Measurements from ENCODE around the gene SMKR1. TPM values are rescaled to one million over a fixed set of nuclear protein-coding genes. Genes with fewer than 3 reads are reported as not detected.

SMKR1 gene
- total and polyA plus RNA-seq, 12 donors: 0.28 TPM; not detected in 11

- Histone ChIP-seq H3K36me3 (no peaks in the 10 kb centered on the region), H3K9me3 (no peaks in the 10 kb centered on the region), H3K27me3 (peaks cover 0 to 17% (median 0%) of the 10 kb centered on the region in 7 donors), H3K27ac (no peak overlapping the region), H3K4me3 (no peak overlapping the region), H3K4me1 (peaks cover 0 to 5% (median 0%) of the 10 kb centered on the region in 9 donors)
- 87 to 90% methylated on average over 13 of the region's 13 CpGs for WGBS, 2 donors
- DNase-seq: no peak
- no peak for ATAC-seq
- TF ChIP-seq CTCF (IDR thresholded peaks at IDR 0.05): no peak
- intact Hi-C loops (cut with DNase I): no loop called here
Measured at GRCh38 chr7:129550693-129551360, 48.5 kb downstream of the SMKR1 start.

GRCh38 chr7:129553899-129554461, 51.6 kb downstream of the SMKR1 start:
- H3K27me3 ChIP-seq: peaks cover 0 to 27% (median 9%) of the 10 kb centered on the region in 7 donors
- no peak overlapping the region for H3K27ac ChIP-seq
- peaks cover 0 to 5% (median 0%) of the 10 kb centered on the region in 9 donors for H3K4me1 ChIP-seq
- 43 to 49% methylated on average over 13 of the region's 13 CpGs for WGBS, 2 donors
- H3K4me3 ChIP-seq: no peak overlapping the region
- ATAC-seq: no peak
- no peaks in the 10 kb centered on the region for H3K9me3 ChIP-seq
- no peak for TF ChIP-seq CTCF (IDR thresholded peaks at IDR 0.05)
- H3K36me3 ChIP-seq: no peaks in the 10 kb centered on the region
- intact Hi-C loops (cut with DNase I): no loop called here
- DNase-seq: no peak

GRCh38 chr7:129556607-129557133, 54.3 kb downstream of the SMKR1 start:
- TF ChIP-seq CTCF (IDR thresholded peaks at IDR 0.05): no peak
- Histone ChIP-seq H3K36me3 (no peaks in the 10 kb centered on the region), H3K4me1 (peaks cover 0 to 11% (median 0%) of the 10 kb centered on the region in 9 donors), H3K9me3 (no peaks in the 10 kb centered on the region), H3K4me3 (no peak overlapping the region), H3K27me3 (peaks cover 0 to 38% (median 10%) of the 10 kb centered on the region in 7 donors), H3K27ac (no peak overlapping the region)
- ATAC-seq: no peak
- intact Hi-C loops (cut with DNase I): no loop called here
- DNase-seq: no peak
- WGBS, 2 donors: 31 to 33% methylated on average over 8 of the region's 8 CpGs

- Histone ChIP-seq H3K4me1 (peaks cover 0 to 18% (median 0%) of the 10 kb centered on the region in 9 donors), H3K4me3 (no peak overlapping the region), H3K9me3 (no peaks in the 10 kb centered on the region), H3K27me3 (peaks cover 0 to 38% (median 10%) of the 10 kb centered on the region in 7 donors), H3K27ac (no peak overlapping the region), H3K36me3 (no peaks in the 10 kb centered on the region)
- DNase-seq: no peak
- intact Hi-C loops (cut with DNase I): no loop called here
- ATAC-seq: no peak
- WGBS, 2 donors: 45 to 51% methylated on average over 11 of the region's 11 CpGs
- TF ChIP-seq CTCF (IDR thresholded peaks at IDR 0.05): no peak
Measured at GRCh38 chr7:129557686-129558481, 55.6 kb downstream of the SMKR1 start.

Data from heart right ventricle (tissue), 16 donors.